Caco-2 (cell line): Measurements from ENCODE around the gene DSEL. TPM values are rescaled to one million over a fixed set of nuclear protein-coding genes. Genes with fewer than 3 reads are reported as not detected.

Source experiments
- BruUV-seq: library from RNA; stranded (reverse); fragments of 400-500 nt; replicated peaks from 2 replicates; lab custom pipeline; 2021; lab: Mats Ljungman, UMichigan
- CTCF ChIA-PET: fragments of 300-600 bp; sonication (Branson Sonifier 250); formaldehyde crosslinking; loops from one replicate; lab custom pipeline; 2022; ENCODE audit warnings: antibody characterized with exemption; lab: Charles Lee
- POLR2A ChIA-PET: fragments of 300-600 bp; sonication (Branson Sonifier 250); formaldehyde crosslinking; loops from one replicate; lab custom pipeline; 2022; ENCODE audit warnings: antibody characterized with exemption; lab: Charles Lee
- DNase-seq, 2 experiments: peaks; one replicate each; pipeline versions ENCODE4 v3.0.0 to v3.0.0-alpha.2; 2020 to 2022
- H3K27me3 ChIP-seq: replicated peaks from 2 replicates; pipeline ENCODE4 v1.6.0; 2011; ENCODE audit warnings: low read length; ENCODE audit not compliant: control insufficient read depth, insufficient read depth
- H3K36me3 ChIP-seq: 2 replicates; pipeline ENCODE4 v1.5.1; 2011; ENCODE audit warnings: low read length; ENCODE audit not compliant: control insufficient read depth, insufficient read depth
- H3K4me1 ChIP-seq: fragments of 250-450 bp; sonication (Bioruptor Pico); 2 replicates; pipeline ENCODE4 v1.5.1; 2020; ENCODE audit warnings: mild to moderate bottlenecking
- H3K4me3 ChIP-seq: 2 replicates; pipeline ENCODE4 v1.5.1; 2011; ENCODE audit warnings: low read depth, mild to moderate bottlenecking, control low read depth, low read length
- H3K9me3 ChIP-seq: fragments of 250-450 bp; sonication (Bioruptor Pico); 2 replicates; pipeline ENCODE4 v1.5.1; 2020; ENCODE audit warnings: mild to moderate bottlenecking, moderate library complexity
- H3K27ac Mint-ChIP-seq: one replicate; pipeline ENCODE4 v1.8.0; 2022; ENCODE audit warnings: mixed read lengths; ENCODE audit not compliant: unreplicated experiment
- H3K27me3 Mint-ChIP-seq: one replicate; pipeline ENCODE4 v1.8.0; 2022; ENCODE audit warnings: mixed read lengths; ENCODE audit not compliant: insufficient read depth, unreplicated experiment
- H3K36me3 Mint-ChIP-seq: one replicate; pipeline ENCODE4 v1.8.0; 2022; ENCODE audit warnings: mild to moderate bottlenecking, mixed read lengths; ENCODE audit not compliant: insufficient read depth, unreplicated experiment
- H3K4me1 Mint-ChIP-seq: one replicate; pipeline ENCODE4 v1.8.0; 2022; ENCODE audit warnings: low read depth, mixed read lengths; ENCODE audit not compliant: unreplicated experiment
- H3K4me3 Mint-ChIP-seq: one replicate; pipeline ENCODE4 v1.8.0; 2022; ENCODE audit warnings: mild to moderate bottlenecking, moderate library complexity, mixed read lengths; ENCODE audit not compliant: unreplicated experiment
- H3K9me3 Mint-ChIP-seq: one replicate; pipeline ENCODE4 v1.8.0; 2022; ENCODE audit warnings: mixed read lengths; ENCODE audit not compliant: unreplicated experiment
- CTCF ChIP-seq, 2 experiments: fragments of 200-600 bp in 1 of 2; IDR thresholded peaks; 1 replicate in 1 of 2; 2 replicates in 1 of 2; pipeline versions ENCODE4 v1.5.1 to v1.8.0; 2011 to 2022; ENCODE audit warnings: antibody characterized with exemption in 1 of 2, control low read depth in 1 of 2, inconsistent platforms in 1 of 2, low read depth in 1 of 2, low read length in 1 of 2, mild to moderate bottlenecking in 1 of 2, moderate library complexity in 1 of 2; ENCODE audit not compliant: insufficient read depth in 1 of 2, severe bottlenecking in 1 of 2, unreplicated experiment in 1 of 2
- intact Hi-C: fragments of 100-400 bp; cut with micrococcal nuclease; formaldehyde crosslinking; loops from one replicate; pipeline ENCODE4 v1.10.0; 2022; ENCODE audit not compliant: unreplicated experiment
- total RNA-seq: library from RNA; stranded (reverse); gene quantifications from 2 replicates; pipeline ENCODE4 v1.2.3, GENCODE V29; 2022

The DSEL gene
- total RNA-seq, 1 experiment from 2014 or later: 0.18 TPM

- no peak for DNase-seq
- Mint-ChIP-seq H3K9me3 (peaks cover 10% of the 10 kb centered on the region), H3K27ac (no peak overlapping the region), H3K36me3 (no peaks in the 10 kb centered on the region), H3K4me1 (no peaks in the 10 kb centered on the region), H3K4me3 (no peak overlapping the region), H3K27me3 (no peaks in the 10 kb centered on the region)
- no peak for TF ChIP-seq CTCF (IDR thresholded peaks at IDR 0.05; ENCODE audit: insufficient read depth in 1 of 2, low read depth in 1 of 2, low read length in 1 of 2, severe bottlenecking in 1 of 2, unreplicated experiment in 1 of 2)
- ChIA-PET CTCF (no interaction called here), POLR2A (no interaction called here)
- Histone ChIP-seq H3K27me3 (no peaks in the 10 kb centered on the region), H3K36me3 (no peaks in the 10 kb centered on the region), H3K4me3 (no peak overlapping the region), H3K4me1 (no peaks in the 10 kb centered on the region), H3K9me3 (no peaks in the 10 kb centered on the region)
- BruUV-seq: no TSS peak
- intact Hi-C loops: no loop called here
Observed at GRCh38 chr18:67456711-67457110, 59.8 kb downstream of the DSEL start.
